K562 (cell line): ENCODE results near the gene MBNL2. TPM values are rescaled to one million over a fixed set of nuclear protein-coding genes. Genes with fewer than 3 reads are reported as not detected.

Experiments
- ATAC-seq: fragments of 200-7000 bp; cut with Tn5 transposase; 3 replicates; pipeline ENCODE4 v1.9.1; 2020; ENCODE audit warnings: moderate library complexity
- BruUV-seq: library from RNA; stranded (reverse); fragments of 400-500 nt; replicated peaks from 2 replicates; lab custom pipeline; 2021; lab: Mats Ljungman, UMichigan
- CTCF ChIA-PET: fragments of 300-600 bp; formaldehyde crosslinking; extraction: SDS; loops from one replicate; lab custom pipeline; 2021; ENCODE audit warnings: low intra/inter-chr PET ratio; lab: Yijun Ruan, JAX
- POLR2A ChIA-PET: fragments of 300-600, 350-650 bp; sonication (Branson Sonifier 250); formaldehyde crosslinking; extraction: SDS; loops from one replicate; lab custom pipeline; 2021; ENCODE audit warnings: antibody characterized with exemption, inconsistent platforms; lab: Yijun Ruan, JAX
- DNase-seq, 4 experiments: peaks; one replicate each; pipeline versions ENCODE4 v3.0.0 to v3.0.0-alpha.2; 2011 to 2018; ENCODE audit warnings: low spot score in 3 of 4, mixed read lengths in 3 of 4; ENCODE audit errors: extremely low read depth in 1 of 4
- FAIRE-seq: peaks from 2 replicates; lab custom pipeline; 2011; peaks lifted over from hg19 to GRCh38; lab: Jason Lieb, UNC
- H2AFZ ChIP-seq: 2 replicates; pipeline ENCODE4 v1.6.0; 2011; ENCODE audit warnings: low read depth, low read length, control low read depth, inconsistent platforms
- H3K27ac ChIP-seq: fragments of 200-600 bp; 3 replicates; pipeline ENCODE4 v1.8.0; 2011; ENCODE audit warnings: low read depth, mild to moderate bottlenecking, control low read depth, inconsistent platforms, low read length, moderate library complexity, mixed read lengths; ENCODE audit errors: extremely low read depth
- H3K27me3 ChIP-seq, 2 experiments: fragments of 300-600 bp in 1 of 2; 2 replicates in 1 of 2; 3 replicates in 1 of 2; pipeline versions ENCODE4 v1.6.0 to v1.8.0; 2011; ENCODE audit warnings: inconsistent platforms in 2 of 2, low read length in 2 of 2, mild to moderate bottlenecking in 1 of 2, mixed read lengths in 1 of 2, moderate library complexity in 1 of 2; ENCODE audit not compliant: control insufficient read depth in 2 of 2, insufficient read depth in 2 of 2
- H3K36me3 ChIP-seq: fragments of 300-600 bp; 3 replicates; pipeline ENCODE4 v1.8.0; 2011; ENCODE audit warnings: mild to moderate bottlenecking, low read length, inconsistent platforms; ENCODE audit not compliant: control insufficient read depth, insufficient read depth
- H3K4me1 ChIP-seq, 2 experiments: fragments of 200-600 bp in 1 of 2; replicated peaks in 1 of 2; 2 replicates in 1 of 2; 3 replicates in 1 of 2; pipeline versions ENCODE4 v1.5.1 to v1.8.0; 2011; ENCODE audit warnings: inconsistent platforms in 2 of 2, low read length in 2 of 2, mild to moderate bottlenecking in 1 of 2, mixed read lengths in 1 of 2, moderate library complexity in 1 of 2; ENCODE audit not compliant: control insufficient read depth in 2 of 2, insufficient read depth in 2 of 2
- H3K4me2 ChIP-seq: 2 replicates; pipeline ENCODE4 v1.6.1; 2011; ENCODE audit warnings: low read length, control low read depth, inconsistent platforms, mixed read lengths; ENCODE audit not compliant: insufficient read depth
- H3K4me3 ChIP-seq: fragments of 200-600 bp; sonication (generic), shearing (Covaris generic); 2 replicates; pipeline ENCODE4 v1.5.1; 2016; ENCODE audit warnings: control low read depth, inconsistent platforms
- H3K79me2 ChIP-seq: fragments of 200-600 bp; 3 replicates; pipeline ENCODE4 v1.8.0; 2011; ENCODE audit warnings: low read length, inconsistent platforms; ENCODE audit not compliant: control insufficient read depth, insufficient read depth
- H3K9ac ChIP-seq, 2 experiments: 2 replicates each; pipeline versions ENCODE4 v1.6.0 to v1.6.1; 2011; ENCODE audit warnings: low read depth in 2 of 2, low read length in 2 of 2, control low read depth in 1 of 2, inconsistent platforms in 1 of 2, mild to moderate bottlenecking in 1 of 2, mixed read lengths in 1 of 2; ENCODE audit not compliant: insufficient read depth in 1 of 2
- H3K9me1 ChIP-seq: one replicate; pipeline ENCODE4 v1.6.0; 2011; ENCODE audit warnings: inconsistent platforms, mild to moderate bottlenecking, low read length, moderate library complexity; ENCODE audit not compliant: control insufficient read depth, insufficient read depth
- H3K9me3 ChIP-seq: replicated peaks from 2 replicates; pipeline ENCODE4 v1.5.1; 2011; ENCODE audit warnings: low read depth, low read length, inconsistent platforms; ENCODE audit not compliant: control insufficient read depth, insufficient read depth
- H4K20me1 ChIP-seq: replicated peaks from 2 replicates; pipeline ENCODE4 v1.6.1; 2011; ENCODE audit warnings: low read length, inconsistent platforms, mixed read lengths; ENCODE audit not compliant: control insufficient read depth, insufficient read depth
- CAMTA2 ChIP-seq: fragments of 250-450 bp; sonication (Bioruptor Pico); conservative IDR thresholded peaks from 2 replicates; pipeline ENCODE4 v1.5.1; 2022
- CBFA2T3 ChIP-seq: fragments of 450-650 bp; IDR thresholded peaks from 2 replicates; pipeline ENCODE4 v1.6.1; 2017
- MCM7 ChIP-seq, 2 experiments: fragments of 450-650 bp; IDR thresholded peaks; 2 replicates each; pipeline ENCODE4 v1.6.1; 2016 to 2018
- TRIM25 ChIP-seq: fragments of 450-650 bp; IDR thresholded peaks from 2 replicates; pipeline ENCODE4 v1.7.0; 2016; ENCODE audit warnings: borderline replicate concordance
- WGBS: fragments of 100-300 bp; shearing (Covaris generic); methylation state at CpG from one replicate; pipeline ENCODE4 v1.1.6; 2016; ENCODE audit warnings: low coverage, mixed read lengths; ENCODE audit not compliant: insufficient coverage; ENCODE audit errors: missing lambda C conversion rate; 5-methylcytosine and 5-hydroxymethylcytosine counted together
- in situ Hi-C: fragments of 300-500 bp; cut with MboI; formaldehyde crosslinking; loops from 4 replicates; pipeline ENCODE4 v1.15.0; 2018; ENCODE audit warnings: inconsistent platforms, mixed read lengths
- intact Hi-C: fragments of 100-400 bp; cut with micrococcal nuclease; formaldehyde crosslinking; loops from 2 replicates; pipeline ENCODE4 v1.14.2; 2022
- polyA plus RNA-seq, 8 experiments: library from polyadenylated mRNA; depleted of rRNA in 4 of 8; stranded (reverse) in 5 of 8; unstranded in 3 of 8; fragments of >200 nt; fragmentation: Nextera tagmentation in 2 of 8; fragmentation: Illumina TruSeq in 1 of 8; extraction: Ambion mirVana in 2 of 8; extraction: Trizol in 1 of 8; gene quantifications; 2 replicates each; pipeline versions ENCODE4 v1.2.1 to v1.2.3, GENCODE V29; 2011 to 2014; ENCODE audit warnings: inconsistent platforms in 1 of 8, missing spikeins in 1 of 8
- total RNA-seq, 7 experiments: library from RNA; depleted of rRNA in 6 of 7; stranded (reverse); fragments of >200 nt in 6 of 7; fragmentation: Illumina TruSeq in 2 of 7; extraction: Trizol in 2 of 7; gene quantifications; 2 replicates each; pipeline versions ENCODE4 v1.2.1 to v1.2.3, GENCODE V29; 2011 to 2021; ENCODE audit warnings: low replicate concordance in 1 of 7

The MBNL2 gene
- total and polyA plus RNA-seq, 9 of the 15 experiments (the other 6 are each of a cell fraction or from before 2014, with no cell fraction given): 7.0 to 24.8 (median 13.8) TPM

- Histone ChIP-seq H3K79me2 (peaks cover 97% of the 10 kb centered on the region), H3K9ac (peak overlapping the region in 1 of 2 experiments; percentile 10; a peak in 1 of 4 replicates), H3K4me1 (peaks cover 0 to 45% of the 10 kb centered on the region in 2 experiments; a peak in 4 of 5 replicates), H3K27me3 (no peaks in the 10 kb centered on the region), H3K9me1 (no peaks in the 10 kb centered on the region)
- DNase-seq: no peak
- TF ChIP-seq CBFA2T3 (0 out of 2 replicates have a peak, but pooled peaks have one; percentile 23), CAMTA2 (CRISPR knock-in tag) (no peak), MCM7 (IDR thresholded peaks at IDR 0.05) (no peak), TRIM25 (no peak)
- TF ChIP-seq, all 486 proteins: peak for 1
- in situ Hi-C loops: no loop called here
- Histone ChIP-seq H3K27ac (no peak overlapping the region), H2AFZ (no peak overlapping the region), H3K9me3 (no peaks in the 10 kb centered on the region), H3K4me2 (peak overlapping the region; percentile 7; the same call in 1 of the 2 replicates), H4K20me1 (peaks cover 47% of the 10 kb centered on the region), H3K36me3 (peaks cover 21% of the 10 kb centered on the region), H3K4me3 (no peak overlapping the region)
- ChIA-PET POLR2A (interaction anchor here (0.7 to 2.0 kb wide), 6 partner anchors 7 to 19 kb away, joined by 3 to 5 read pairs (median 4); partner anchors contain the start of gene MBNL2), CTCF (no interaction called here)
- ATAC-seq (peak; percentile 7; the same call in 1 of the 3 replicates), FAIRE-seq (no peak)
- BruUV-seq: no TSS peak
- WGBS: 65% methylated on average over 4 of the region's 4 CpGs
- intact Hi-C loops: no loop called here
Observed at GRCh38 chr13:97231118-97231828, 9.1 kb downstream of the MBNL2 start.
